CD14-positive monocyte (primary cell): ENCODE measurements around the gene SMIM29. TPM values are rescaled to one million over a fixed set of nuclear protein-coding genes. Genes with fewer than 3 reads are reported as not detected.

Source experiments
- DNase-seq, 3 donors: peaks; one replicate each; pipeline ENCODE4 v3.0.0-alpha.2; 2011 to 2022
- H2AFZ ChIP-seq: 2 replicates; pipeline ENCODE4 v1.6.0; 2012; ENCODE audit warnings: mild to moderate bottlenecking, low read depth, low read length, inconsistent platforms; ENCODE audit not compliant: insufficient read depth, poor library complexity, severe bottlenecking
- H3K27ac ChIP-seq, 2 donors: 1 replicate in 1 of 2; 2 replicates in 1 of 2; pipeline ENCODE4 v1.5.1; 2012 to 2013; ENCODE audit warnings: low read length in 2 of 2, control low read depth in 1 of 2, inconsistent platforms in 1 of 2, low read depth in 1 of 2, mild to moderate bottlenecking in 1 of 2
- H3K27me3 ChIP-seq, 2 donors: one replicate each; pipeline versions ENCODE4 v1.6.0 to v1.6.1; 2011 to 2013; ENCODE audit warnings: low read length in 2 of 2; ENCODE audit not compliant: control insufficient read depth in 2 of 2, insufficient read depth in 2 of 2
- H3K36me3 ChIP-seq, 2 donors: replicated peaks in 1 of 2; 1 replicate in 1 of 2; 2 replicates in 1 of 2; pipeline versions ENCODE4 v1.5.1 to v1.6.1; 2012 to 2013; ENCODE audit warnings: low read length in 2 of 2, control low read depth in 1 of 2, inconsistent platforms in 1 of 2, mild to moderate bottlenecking in 1 of 2; ENCODE audit not compliant: insufficient read depth in 2 of 2, control insufficient read depth in 1 of 2
- H3K4me1 ChIP-seq, 2 donors: 1 replicate in 1 of 2; 2 replicates in 1 of 2; pipeline versions ENCODE4 v1.5.1 to v1.6.1; 2012 to 2013; ENCODE audit warnings: low read length in 2 of 2, control low read depth in 1 of 2, inconsistent platforms in 1 of 2, mild to moderate bottlenecking in 1 of 2, moderate library complexity in 1 of 2; ENCODE audit not compliant: insufficient read depth in 2 of 2, control insufficient read depth in 1 of 2
- H3K4me2 ChIP-seq: replicated peaks from 2 replicates; pipeline ENCODE3; 2012; ENCODE audit warnings: low read length, moderate library complexity, mild to moderate bottlenecking; ENCODE audit not compliant: poor library complexity, severe bottlenecking; ENCODE audit errors: extremely low read depth
- H3K4me3 ChIP-seq, 3 experiments: fragments of 200-600 bp in 1 of 3; sonication (generic) in 1 of 3; replicated peaks in 1 of 3; 1 replicate in 2 of 3; 2 replicates in 1 of 3; pipeline ENCODE4 v1.5.1; 2011 to 2013; ENCODE audit warnings: low read length in 3 of 3, mild to moderate bottlenecking in 3 of 3, control low read depth in 2 of 3, low read depth in 2 of 3, inconsistent platforms in 1 of 3, moderate library complexity in 1 of 3
- H3K79me2 ChIP-seq: 2 replicates; pipeline ENCODE4 v1.6.0; 2012; ENCODE audit warnings: mild to moderate bottlenecking, control low read depth, inconsistent platforms, low read length, moderate library complexity; ENCODE audit not compliant: insufficient read depth
- H3K9ac ChIP-seq: 2 replicates; pipeline ENCODE4 v1.6.0; 2017; ENCODE audit warnings: low read length, mild to moderate bottlenecking; ENCODE audit not compliant: insufficient read depth, poor library complexity, severe bottlenecking
- H3K9me3 ChIP-seq, 2 donors: replicated peaks in 1 of 2; 1 replicate in 1 of 2; 2 replicates in 1 of 2; pipeline versions ENCODE4 v1.5.1 to v1.6.1; 2012 to 2013; ENCODE audit warnings: low read length in 2 of 2, control low read depth in 1 of 2; ENCODE audit not compliant: control insufficient read depth in 1 of 2, insufficient read depth in 1 of 2
- H4K20me1 ChIP-seq: 2 replicates; pipeline ENCODE4 v1.6.0; 2012; ENCODE audit warnings: mild to moderate bottlenecking, low read length, control low read depth, moderate library complexity; ENCODE audit not compliant: insufficient read depth
- H3K27ac Mint-ChIP-seq, 7 donors: one replicate each; pipeline ENCODE4 v1.8.0; 2020; ENCODE audit warnings: mild to moderate bottlenecking in 7 of 7, mixed read lengths in 7 of 7, moderate library complexity in 6 of 7, inconsistent platforms in 2 of 7
- H3K27me3 Mint-ChIP-seq, 3 donors: one replicate each; pipeline ENCODE4 v1.8.0; 2021 to 2022; ENCODE audit warnings: low read depth in 3 of 3, mild to moderate bottlenecking in 3 of 3, mixed read lengths in 3 of 3, moderate library complexity in 3 of 3, inconsistent platforms in 1 of 3
- H3K36me3 Mint-ChIP-seq, 2 donors: one replicate each; pipeline ENCODE4 v1.8.0; 2020; ENCODE audit warnings: mixed read lengths in 2 of 2, inconsistent platforms in 1 of 2, mild to moderate bottlenecking in 1 of 2
- H3K4me1 Mint-ChIP-seq: one replicate; pipeline ENCODE4 v1.8.0; 2020; ENCODE audit warnings: mild to moderate bottlenecking, mixed read lengths
- H3K4me3 Mint-ChIP-seq, 2 donors: one replicate each; pipeline ENCODE4 v1.8.0; 2020; ENCODE audit warnings: mild to moderate bottlenecking in 2 of 2, mixed read lengths in 2 of 2, moderate library complexity in 1 of 2
- H3K9me3 Mint-ChIP-seq, 7 donors: one replicate each; pipeline ENCODE4 v1.8.0; 2020 to 2022; ENCODE audit warnings: mixed read lengths in 7 of 7, mild to moderate bottlenecking in 6 of 7, moderate library complexity in 6 of 7, inconsistent platforms in 2 of 7
- WGBS: methylation state at CpG from one replicate; pipeline ENCODE4 v1.1.5; 2013; ENCODE audit warnings: missing lambda C conversion rate; ENCODE audit not compliant: insufficient coverage; 5-methylcytosine and 5-hydroxymethylcytosine counted together
- intact Hi-C, 2 donors: fragments of 100-400 bp; cut with micrococcal nuclease; formaldehyde crosslinking; loops; one replicate each; pipeline versions ENCODE4 v1.15.0 to v1.15.1; 2023
- polyA plus RNA-seq, 3 donors: library from polyadenylated mRNA; depleted of rRNA in 1 of 3; unstranded in 2 of 3; stranded (reverse) in 1 of 3; fragments of 300-500 nt in 2 of 3; fragments of >200 nt in 1 of 3; fragmentation: Illumina TruSeq in 2 of 3; gene quantifications; 1 replicate in 2 of 3; 2 replicates in 1 of 3; pipeline ENCODE4 v1.2.3, GENCODE V29; 2012 to 2021
- TF ChIP-seq, protein P1 (sequence below): fragments of 200-600 bp; IDR thresholded peaks from one replicate; pipeline ENCODE4 v1.8.0; 2022; ENCODE audit warnings: antibody characterized with exemption, mild to moderate bottlenecking

The SMIM29 gene
- polyA plus RNA-seq, 3 donors = 57.2 to 66.7 (median 60.5) TPM

DNA sequence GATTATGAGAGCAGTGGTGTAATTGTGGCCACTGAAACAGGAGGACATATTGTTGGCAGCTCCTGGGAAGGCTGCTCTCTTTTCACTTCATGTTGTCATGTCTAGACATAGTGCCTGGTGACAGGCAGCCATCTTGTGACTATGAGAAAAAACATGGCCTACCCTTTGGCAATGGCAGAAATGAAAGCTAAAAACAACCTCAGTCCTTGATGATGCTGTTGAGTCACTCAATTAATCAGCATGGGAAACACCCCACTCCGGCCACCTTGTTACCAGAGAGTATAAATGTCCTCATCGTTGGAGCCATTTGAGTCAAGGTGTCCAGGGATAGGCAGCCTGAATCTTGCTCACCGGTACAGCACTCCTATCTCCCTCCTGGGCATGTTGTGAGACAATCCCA lies 43.3 kb downstream of the SMIM29 start:
- 100% methylated on average over 2 of the region's 3 CpGs for WGBS
- Mint-ChIP-seq H3K4me3 (no peak overlapping the region), H3K36me3 (no peaks in the 10 kb centered on the region), H3K9me3 (peaks cover 2 to 19% (median 7%) of the 10 kb centered on the region in 7 donors), H3K4me1 (peaks cover 3% of the 10 kb centered on the region), H3K27me3 (peaks cover 2 to 7% (median 4%) of the 10 kb centered on the region in 3 donors), H3K27ac (peak overlapping the region in 2 of 7 donors; percentile 4 to 67)
- no peak overlapping the region for H3K9ac ChIP-seq
- intact Hi-C loops = no loop called here
- H3K36me3 ChIP-seq = no peaks in the 10 kb centered on the region
- no peak overlapping the region for H3K4me2 ChIP-seq
- H2AFZ ChIP-seq = no peak overlapping the region
- H3K27ac ChIP-seq = no peak overlapping the region
- TF ChIP-seq, protein P1, sequence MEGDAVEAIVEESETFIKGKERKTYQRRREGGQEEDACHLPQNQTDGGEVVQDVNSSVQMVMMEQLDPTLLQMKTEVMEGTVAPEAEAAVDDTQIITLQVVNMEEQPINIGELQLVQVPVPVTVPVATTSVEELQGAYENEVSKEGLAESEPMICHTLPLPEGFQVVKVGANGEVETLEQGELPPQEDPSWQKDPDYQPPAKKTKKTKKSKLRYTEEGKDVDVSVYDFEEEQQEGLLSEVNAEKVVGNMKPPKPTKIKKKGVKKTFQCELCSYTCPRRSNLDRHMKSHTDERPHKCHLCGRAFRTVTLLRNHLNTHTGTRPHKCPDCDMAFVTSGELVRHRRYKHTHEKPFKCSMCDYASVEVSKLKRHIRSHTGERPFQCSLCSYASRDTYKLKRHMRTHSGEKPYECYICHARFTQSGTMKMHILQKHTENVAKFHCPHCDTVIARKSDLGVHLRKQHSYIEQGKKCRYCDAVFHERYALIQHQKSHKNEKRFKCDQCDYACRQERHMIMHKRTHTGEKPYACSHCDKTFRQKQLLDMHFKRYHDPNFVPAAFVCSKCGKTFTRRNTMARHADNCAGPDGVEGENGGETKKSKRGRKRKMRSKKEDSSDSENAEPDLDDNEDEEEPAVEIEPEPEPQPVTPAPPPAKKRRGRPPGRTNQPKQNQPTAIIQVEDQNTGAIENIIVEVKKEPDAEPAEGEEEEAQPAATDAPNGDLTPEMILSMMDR = no peak
- peaks cover 0 to 11% of the 10 kb centered on the region in 2 donors for H3K9me3 ChIP-seq
- H3K4me1 ChIP-seq = no peaks in the 10 kb centered on the region
- no peak overlapping the region for H3K4me3 ChIP-seq
- H4K20me1 ChIP-seq = no peaks in the 10 kb centered on the region
- DNase-seq = peak; percentile 40 to 82 (median 76)
- H3K27me3 ChIP-seq = no peaks in the 10 kb centered on the region
- H3K79me2 ChIP-seq = no peaks in the 10 kb centered on the region

DNA sequence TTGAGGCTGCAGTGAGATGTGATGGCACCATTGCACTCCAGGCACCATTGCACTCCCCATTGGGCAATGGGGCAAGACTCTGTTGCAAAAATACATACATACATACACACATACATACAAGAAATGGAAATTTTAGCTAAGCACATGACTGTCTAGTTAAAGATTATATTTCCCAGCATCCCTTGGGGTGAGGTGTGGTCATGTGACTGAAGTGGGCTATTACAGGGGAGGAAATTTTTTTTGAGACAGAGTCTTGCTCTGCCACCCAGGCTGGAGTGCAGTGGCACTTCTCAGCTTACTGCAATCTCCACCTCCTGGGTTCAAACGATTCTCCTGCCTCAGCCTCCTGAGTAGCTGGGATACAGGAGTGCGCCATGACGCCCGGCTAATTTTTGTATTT lies 44.1 kb downstream of the SMIM29 start:
- TF ChIP-seq, protein P1 = no peak
- intact Hi-C loops = no loop called here
- no peaks in the 10 kb centered on the region for H3K79me2 ChIP-seq
- no peaks in the 10 kb centered on the region for H4K20me1 ChIP-seq
- peaks cover 2 to 19% (median 7%) of the 10 kb centered on the region in 7 donors for H3K9me3 Mint-ChIP-seq
- H3K36me3 ChIP-seq = no peaks in the 10 kb centered on the region
- no peak overlapping the region for H3K27ac ChIP-seq
- H3K4me3 ChIP-seq = no peak overlapping the region
- no CpG with 5 or more reads among the region's 4 CpGs for WGBS
- H3K4me2 ChIP-seq = no peak overlapping the region
- no peak overlapping the region for H3K27ac Mint-ChIP-seq
- no peak overlapping the region for H3K9ac ChIP-seq
- H3K27me3 ChIP-seq = no peaks in the 10 kb centered on the region
- H3K4me3 Mint-ChIP-seq = no peak overlapping the region
- peaks cover 0 to 11% of the 10 kb centered on the region in 2 donors for H3K9me3 ChIP-seq
- H2AFZ ChIP-seq = no peak overlapping the region
- no peaks in the 10 kb centered on the region for H3K4me1 ChIP-seq
- peaks cover 3% of the 10 kb centered on the region for H3K4me1 Mint-ChIP-seq
- no peak for DNase-seq
- H3K36me3 Mint-ChIP-seq = no peaks in the 10 kb centered on the region
- H3K27me3 Mint-ChIP-seq = peaks cover 2 to 7% (median 6%) of the 10 kb centered on the region in 3 donors
